Epidermal melanocyte (primary cell): ENCODE results near the gene CRB2.

Source experiments
- DNase-seq: peaks from one replicate; pipeline ENCODE4 v3.0.0; 2011; ENCODE audit warnings: low spot score; ENCODE audit not compliant: insufficient read length

The CRB2 gene

GRCh38 chr9:123355761-123356431, at the start of gene CRB2:
Gene CRB2, plus strand, starts transcription at chr9:123356197. Its CDS starts 64 bp downstream, at chr9:123356261.
- DNase-seq = no peak

GRCh38 chr9:123309611-123310010, 46.4 kb upstream of the CRB2 start:
- DNase-seq = no peak

- no peak for DNase-seq
These were observed 45.3 kb upstream of the CRB2 start for GRCh38 chr9:123310551-123311249.

GRCh38 chr9:123311250-123311752, 44.7 kb upstream of the CRB2 start:
- DNase-seq = no peak

GRCh38 chr9:123312306-123312877, 43.6 kb upstream of the CRB2 start:
- DNase-seq = no peak

GRCh38 chr9:123314617-123315016, 41.4 kb upstream of the CRB2 start:
- DNase-seq = no peak

- DNase-seq = no peak
These were observed 40.4 kb upstream of the CRB2 start for GRCh38 chr9:123315635-123316034.

GRCh38 chr9:123316053-123316718, 39.8 kb upstream of the CRB2 start:
- DNase-seq = no peak

- no peak for DNase-seq
These were observed 37.8 kb upstream of the CRB2 start for GRCh38 chr9:123318202-123318601.

- DNase-seq = no peak
These were observed 37.0 kb upstream of the CRB2 start for GRCh38 chr9:123318961-123319421.

GRCh38 chr9:123319541-123320339, 36.3 kb upstream of the CRB2 start:
- no peak for DNase-seq

- DNase-seq = no peak
These were observed 35.2 kb upstream of the CRB2 start for GRCh38 chr9:123320814-123321213.

- no peak for DNase-seq
These were observed 34.3 kb upstream of the CRB2 start for GRCh38 chr9:123321616-123322272.

GRCh38 chr9:123322273-123323195, 33.5 kb upstream of the CRB2 start:
- no peak for DNase-seq

GRCh38 chr9:123323196-123324013, 32.6 kb upstream of the CRB2 start:
- no peak for DNase-seq

GRCh38 chr9:123324767-123325183, 31.2 kb upstream of the CRB2 start:
- no peak for DNase-seq

GRCh38 chr9:123326187-123326586, 29.8 kb upstream of the CRB2 start:
- no peak for DNase-seq

- DNase-seq = no peak
These were observed 29.3 kb upstream of the CRB2 start for GRCh38 chr9:123326662-123327093.
